ENCODE results near the gene TAS1R1.

TAS1R1 gene

GRCh38 chr1:6612641-6613360, 57.7 kb downstream of the TAS1R1 start:
- H3K9me2 ChIP-seq (replicated peaks; ENCODE audit: insufficient read depth, low read length) = no peaks in the 10 kb centered on the region
- 0 out of 2 replicates have a peak, but pooled peaks cover 6% of the 10 kb centered on the region for H3F3A ChIP-seq (ENCODE audit: insufficient read depth)
- no peak for TF ChIP-seq EZH2phosphoT487 (conservative IDR thresholded peaks at IDR 0.05; ENCODE audit: low read length)
- no peak for TF ChIP-seq CTCF (IDR thresholded peaks at IDR 0.05; ENCODE audit: insufficient read depth, low read length, poor library complexity, severe bottlenecking)
- no peaks in the 10 kb centered on the region for H3K9me3 ChIP-seq (ENCODE audit: insufficient read depth, low read length)
- no peaks in the 10 kb centered on the region for H3K36me3 ChIP-seq (ENCODE audit: low read length)
- H3K4me2 ChIP-seq (ENCODE audit: low read depth, low read length, poor library complexity, severe bottlenecking) = peak overlapping the region; percentile 86
- H3K79me2 ChIP-seq (ENCODE audit: insufficient read depth, low read length) = peaks cover 25% of the 10 kb centered on the region
- H3K4me3 ChIP-seq (ENCODE audit: insufficient read depth, low read length, poor library complexity, severe bottlenecking) = peak overlapping the region; percentile 66
- H3K27ac ChIP-seq (ENCODE audit: low read depth, low read length) = no peak overlapping the region
- H3K9ac ChIP-seq (ENCODE audit: low read length) = peak overlapping the region; percentile 66
- H2AFZ ChIP-seq (ENCODE audit: low read depth, low read length, severe bottlenecking) = peak overlapping the region; percentile 81
- no peaks in the 10 kb centered on the region for H4K20me1 ChIP-seq (ENCODE audit: low read depth, low read length)
- no peaks in the 10 kb centered on the region for H3K27me3 ChIP-seq (ENCODE audit: low read length)

- Histone ChIP-seq H3K4me2 (ENCODE audit: low read depth, low read length, poor library complexity, severe bottlenecking) (peak within 1 kb of the TSS; percentile 86), H3K9ac (ENCODE audit: low read length) (peak within 1 kb of the TSS; percentile 99), H3K27me3 (ENCODE audit: low read length) (no peaks in the 10 kb centered on the region), H4K20me1 (ENCODE audit: low read depth, low read length) (no peaks in the 10 kb centered on the region), H2AFZ (ENCODE audit: low read depth, low read length, severe bottlenecking) (peak within 1 kb of the TSS; percentile 90), H3K9me2 (replicated peaks; ENCODE audit: insufficient read depth, low read length) (no peaks in the 10 kb centered on the region), H3K27ac (ENCODE audit: low read depth, low read length) (peak within 1 kb of the TSS; percentile 65), H3K79me2 (ENCODE audit: insufficient read depth, low read length) (peaks cover 25% of the 10 kb centered on the region), H3F3A (ENCODE audit: insufficient read depth) (0 out of 2 replicates have a peak, but pooled peaks cover 6% of the 10 kb centered on the region), H3K9me3 (ENCODE audit: insufficient read depth, low read length) (no peaks in the 10 kb centered on the region), H3K4me3 (ENCODE audit: insufficient read depth, low read length, poor library complexity, severe bottlenecking) (peak within 1 kb of the TSS; percentile 93), H3K36me3 (ENCODE audit: low read length) (no peaks in the 10 kb centered on the region)
- TF ChIP-seq CTCF (IDR thresholded peaks at IDR 0.05; ENCODE audit: insufficient read depth, low read length, poor library complexity, severe bottlenecking) = no peak
- no peak for TF ChIP-seq EZH2phosphoT487 (conservative IDR thresholded peaks at IDR 0.05; ENCODE audit: low read length)
Observed at GRCh38 chr1:6613361-6614018, 58.4 kb downstream of the TAS1R1 start, which contains the start of gene PHF13. Gene PHF13 (plus strand): TSS chr1:6613731. CDS start chr1:6614067, 336 bp downstream.

- Histone ChIP-seq H3K9me3 (ENCODE audit: insufficient read depth, low read length) (no peaks in the 10 kb centered on the region), H2AFZ (ENCODE audit: low read depth, low read length, severe bottlenecking) (peak overlapping the region; percentile 90), H3K9me2 (replicated peaks; ENCODE audit: insufficient read depth, low read length) (no peaks in the 10 kb centered on the region), H4K20me1 (ENCODE audit: low read depth, low read length) (no peaks in the 10 kb centered on the region), H3K27me3 (ENCODE audit: low read length) (no peaks in the 10 kb centered on the region), H3K36me3 (ENCODE audit: low read length) (no peaks in the 10 kb centered on the region), H3K9ac (ENCODE audit: low read length) (peak overlapping the region; percentile 99), H3K79me2 (ENCODE audit: insufficient read depth, low read length) (peaks cover 30% of the 10 kb centered on the region), H3K4me3 (ENCODE audit: insufficient read depth, low read length, poor library complexity, severe bottlenecking) (peak overlapping the region; percentile 93), H3K4me2 (ENCODE audit: low read depth, low read length, poor library complexity, severe bottlenecking) (peak overlapping the region; percentile 55), H3F3A (ENCODE audit: insufficient read depth) (0 out of 2 replicates have a peak, but pooled peaks cover 6% of the 10 kb centered on the region), H3K27ac (ENCODE audit: low read depth, low read length) (peak overlapping the region; percentile 65)
- no peak for TF ChIP-seq CTCF (IDR thresholded peaks at IDR 0.05; ENCODE audit: insufficient read depth, low read length, poor library complexity, severe bottlenecking)
- TF ChIP-seq EZH2phosphoT487 (conservative IDR thresholded peaks at IDR 0.05; ENCODE audit: low read length) = no peak
Observed at GRCh38 chr1:6614019-6614928, 59.2 kb downstream of the TAS1R1 start.
